G401 (cell line): Measurements from ENCODE around the gene MCTP1. TPM values are rescaled to one million over a fixed set of nuclear protein-coding genes. Genes with fewer than 3 reads are reported as not detected.

Experiments
- DNase-seq: peaks from one replicate; pipeline ENCODE4 v3.0.0-alpha.2; 2015; ENCODE audit warnings: low spot score
- in situ Hi-C: cut with HindIII; loops from 2 replicates; pipeline ENCODE4 v1.10.0; 2016; ENCODE audit warnings: low sequenced_read_pairs, mixed read lengths
- total RNA-seq: library from RNA; depleted of rRNA; stranded (reverse); fragments of >200 nt; shearing (Covaris generic); gene quantifications from 2 replicates; pipeline ENCODE4 v1.2.3, GENCODE V29; 2014

The MCTP1 gene
- total RNA-seq, 1 experiment from 2014 or later = not detected

DNA sequence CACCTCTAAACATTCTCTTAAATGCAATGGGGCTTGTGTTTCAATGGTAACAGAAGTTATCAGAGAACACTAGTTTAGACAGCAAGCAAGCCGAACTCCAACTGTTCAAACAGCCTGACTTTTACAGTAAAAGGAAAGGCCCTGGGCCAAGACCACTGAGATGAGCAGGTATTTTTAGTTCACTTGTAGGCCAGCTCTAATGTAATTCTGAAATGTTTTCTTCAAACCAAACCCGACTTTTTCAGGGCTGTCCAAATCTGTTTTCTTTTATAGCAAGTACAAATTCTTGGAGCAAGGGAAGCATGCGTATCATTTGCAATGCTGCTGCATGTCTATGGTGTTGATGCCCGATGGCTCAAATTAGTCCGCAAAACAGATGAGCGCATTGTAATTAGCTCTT is 473.6 kb downstream of the MCTP1 start:
- in situ Hi-C loops = no loop called here

GRCh38 chr5:94810877-94811276 is 474.0 kb downstream of the MCTP1 start:
- DNase-seq = peak; percentile 54
- in situ Hi-C loops = no loop called here

More for the DNA sequence above, 473.6 kb downstream of the MCTP1 start:
- peak; percentile 82 for DNase-seq

DNA sequence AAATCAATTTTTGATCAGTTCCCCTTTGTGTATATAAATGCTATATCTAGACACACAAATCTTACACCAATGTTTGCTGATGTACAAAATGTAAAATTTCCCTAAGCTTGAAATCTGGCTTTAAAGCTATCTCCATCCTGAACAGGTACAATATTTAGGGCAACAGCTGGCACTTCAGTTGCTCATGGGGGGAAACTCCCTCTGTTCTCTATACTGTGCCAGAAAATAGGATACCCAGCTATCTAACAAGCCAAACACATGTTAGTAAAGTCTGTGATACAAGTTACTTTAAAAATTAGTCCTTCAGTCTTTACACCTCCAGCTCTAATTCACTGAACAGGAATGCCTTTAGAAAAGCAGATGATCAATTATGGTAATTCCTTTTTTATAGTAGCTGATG is 474.6 kb downstream of the MCTP1 start:
- DNase-seq = peak; percentile 73
- in situ Hi-C loops = no loop called here

DNA sequence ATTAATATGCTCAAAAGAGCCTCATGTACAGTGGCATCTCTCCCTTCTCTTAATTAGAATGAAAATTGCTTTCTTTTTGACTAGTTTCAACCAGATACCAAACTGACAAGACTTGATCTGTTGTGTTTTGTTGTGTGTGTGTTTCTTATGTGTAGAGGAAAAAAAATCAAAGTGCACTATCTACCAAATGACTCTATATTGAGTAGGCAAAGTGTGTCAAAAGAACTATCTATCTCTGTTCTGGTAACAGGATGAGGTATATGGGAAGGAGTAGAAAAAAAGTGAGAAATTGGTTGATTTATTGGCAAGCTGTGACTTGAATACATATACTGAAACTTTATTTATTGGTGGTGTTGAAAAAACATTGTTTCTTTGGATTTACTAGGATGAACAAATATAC is 476.4 kb downstream of the MCTP1 start:
- no peak for DNase-seq
- in situ Hi-C loops = no loop called here

- in situ Hi-C loops = no loop called here
Observed at GRCh38 chr5:94807985-94808384, 476.9 kb downstream of the MCTP1 start.

DNA sequence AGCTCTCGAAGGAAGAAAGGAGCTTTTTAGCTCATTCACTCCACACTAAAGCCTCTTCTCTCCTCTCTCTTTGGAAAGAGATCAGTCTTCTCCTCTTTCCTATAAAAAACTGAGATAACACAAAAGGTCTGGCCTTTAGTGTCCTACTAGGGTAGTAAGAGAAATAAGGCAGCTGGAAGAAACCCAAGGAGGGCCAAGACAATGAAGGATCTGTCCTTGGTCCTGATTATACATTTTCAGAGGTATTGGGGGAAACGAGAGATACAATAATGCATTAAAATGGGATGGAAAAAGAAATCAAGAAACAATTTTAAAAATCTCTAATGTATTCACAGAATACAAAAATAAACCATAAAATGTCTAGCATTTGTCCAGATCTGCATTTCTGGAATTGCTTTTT is 482.4 kb downstream of the MCTP1 start:
- no peak for DNase-seq

More at GRCh38 chr5:94807985-94808384, 476.9 kb downstream of the MCTP1 start:
- DNase-seq = peak; percentile 91

GRCh38 chr5:94796586-94796985 is 488.3 kb downstream of the MCTP1 start:
- no peak for DNase-seq
- in situ Hi-C loops = no loop called here

More for the DNA sequence above, 482.4 kb downstream of the MCTP1 start:
- in situ Hi-C loops = no loop called here

- no peak for DNase-seq
Observed at GRCh38 chr5:94793816-94794198, 491.1 kb downstream of the MCTP1 start.

GRCh38 chr5:94793113-94793815 is 491.6 kb downstream of the MCTP1 start:
- DNase-seq = no peak
- in situ Hi-C loops = no loop called here

More at GRCh38 chr5:94793816-94794198, 491.1 kb downstream of the MCTP1 start:
- in situ Hi-C loops = no loop called here

- DNase-seq = no peak
- in situ Hi-C loops = no loop called here
Observed at GRCh38 chr5:94791829-94792228, 493.1 kb downstream of the MCTP1 start.

DNA sequence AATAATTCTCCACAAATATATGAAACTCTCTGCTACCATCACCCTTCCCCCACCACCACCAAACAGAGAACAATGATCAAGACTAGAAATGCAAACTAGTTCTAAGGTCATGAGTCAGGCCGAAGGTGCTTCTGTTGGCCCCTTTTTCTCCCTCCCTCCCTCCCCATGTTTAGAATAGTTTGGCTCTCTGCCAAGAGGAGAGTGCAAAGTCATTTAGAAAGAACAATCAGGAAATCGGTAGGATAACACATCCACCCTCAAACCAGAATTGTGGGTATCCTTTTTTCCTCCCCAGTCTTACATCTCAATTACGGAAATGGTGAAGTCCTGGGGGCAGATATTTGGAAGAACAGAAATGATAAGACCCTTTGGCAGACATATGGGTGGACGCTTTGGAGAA is 496.4 kb downstream of the MCTP1 start:
- in situ Hi-C loops = no loop called here
- DNase-seq = no peak

DNA sequence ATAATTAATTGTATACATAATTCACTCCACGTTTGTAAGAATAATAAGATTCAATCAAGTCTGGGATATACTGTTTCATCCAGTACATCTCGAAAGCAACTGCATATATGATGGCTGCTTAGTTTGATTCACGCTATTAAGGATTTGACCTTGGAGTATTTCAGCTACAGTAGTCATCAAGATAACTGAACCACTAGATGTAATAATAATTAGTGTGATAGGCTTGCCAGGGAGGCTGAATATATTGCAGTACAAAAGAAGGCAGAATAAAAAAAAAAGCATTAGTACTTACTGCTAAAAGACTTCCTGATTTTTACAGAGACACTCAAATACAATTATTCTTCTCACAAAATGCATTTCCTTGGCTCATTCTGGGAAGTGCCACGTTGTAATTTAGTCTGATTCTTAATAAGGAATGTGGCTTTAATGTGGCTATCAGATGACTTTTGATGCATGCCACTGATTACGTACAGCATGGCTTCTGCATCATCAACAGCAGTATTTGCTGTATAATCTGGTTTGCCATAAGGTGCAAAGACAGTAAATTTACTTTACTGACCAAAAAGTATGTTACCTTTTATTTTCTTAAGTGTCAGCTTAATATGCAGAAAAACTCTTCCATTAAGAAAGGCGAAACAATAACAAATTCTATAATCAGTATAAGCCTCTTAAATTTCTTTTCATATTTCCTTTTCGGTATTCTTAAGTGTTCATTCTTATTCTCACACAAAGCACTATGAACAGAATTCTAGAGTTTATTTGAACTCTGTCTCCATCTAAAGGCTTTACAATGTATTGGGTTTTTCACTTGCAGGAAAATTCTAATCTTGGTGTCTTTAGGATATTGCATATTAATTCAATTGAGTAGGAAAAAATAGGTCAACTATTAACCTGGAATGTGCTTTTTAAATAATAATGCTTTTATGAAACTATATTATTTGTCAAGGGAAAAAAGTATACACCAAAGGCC is 500.1 kb downstream of the MCTP1 start:
- in situ Hi-C loops = no loop called here

GRCh38 chr5:94782383-94782782 is 502.5 kb downstream of the MCTP1 start:
- no peak for DNase-seq
- in situ Hi-C loops = no loop called here

More for the DNA sequence above, 500.1 kb downstream of the MCTP1 start:
- DNase-seq = peak; percentile 23

DNA sequence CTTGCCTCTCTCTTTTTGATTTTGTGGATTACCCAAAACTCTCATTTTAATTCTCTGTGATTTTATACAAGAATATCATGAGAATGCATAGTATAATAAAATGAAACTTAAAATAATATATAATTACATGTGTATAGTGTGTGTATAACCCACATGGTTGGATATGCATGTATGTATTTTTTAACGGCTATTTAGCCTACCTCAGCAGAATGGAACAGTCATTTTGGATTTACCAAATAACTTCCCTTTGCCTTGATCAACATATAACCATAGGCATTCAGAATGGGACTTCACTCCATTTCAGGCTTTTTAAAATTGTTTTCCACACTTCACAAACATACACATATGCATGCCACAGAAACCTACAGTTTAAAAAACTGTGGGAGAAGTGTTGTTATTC is 505.2 kb downstream of the MCTP1 start:
- in situ Hi-C loops = no loop called here
- no peak for DNase-seq

DNA sequence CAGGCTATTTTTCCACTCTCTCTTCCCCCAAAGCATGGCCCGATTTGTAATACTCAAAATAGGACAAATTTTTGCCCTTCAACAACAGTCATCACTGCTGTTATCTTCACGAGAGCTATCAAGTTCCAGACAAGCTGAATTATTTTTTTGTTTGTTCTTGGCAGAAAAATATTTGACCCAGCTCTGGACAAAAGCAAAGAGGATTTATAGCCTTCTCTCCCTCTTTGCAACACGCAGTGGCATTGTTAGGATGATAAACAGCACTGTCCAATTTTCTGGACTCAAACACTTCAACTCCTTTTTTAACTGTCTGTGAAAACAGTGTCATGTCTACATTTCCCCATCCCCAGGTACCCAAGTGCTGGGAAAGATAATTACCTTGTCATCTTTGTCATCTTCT is 506.2 kb downstream of the MCTP1 start:
- in situ Hi-C loops = no loop called here
- DNase-seq = peak; percentile 19

GRCh38 chr5:94778299-94778698 is 506.6 kb downstream of the MCTP1 start:
- in situ Hi-C loops = no loop called here
- DNase-seq = no peak

GRCh38 chr5:94777056-94777880 is 507.6 kb downstream of the MCTP1 start:
- in situ Hi-C loops = no loop called here

GRCh38 chr5:94776167-94776566 is 508.7 kb downstream of the MCTP1 start:
- DNase-seq = peak; percentile 30

More at GRCh38 chr5:94777056-94777880, 507.6 kb downstream of the MCTP1 start:
- DNase-seq = peak; percentile 23

DNA sequence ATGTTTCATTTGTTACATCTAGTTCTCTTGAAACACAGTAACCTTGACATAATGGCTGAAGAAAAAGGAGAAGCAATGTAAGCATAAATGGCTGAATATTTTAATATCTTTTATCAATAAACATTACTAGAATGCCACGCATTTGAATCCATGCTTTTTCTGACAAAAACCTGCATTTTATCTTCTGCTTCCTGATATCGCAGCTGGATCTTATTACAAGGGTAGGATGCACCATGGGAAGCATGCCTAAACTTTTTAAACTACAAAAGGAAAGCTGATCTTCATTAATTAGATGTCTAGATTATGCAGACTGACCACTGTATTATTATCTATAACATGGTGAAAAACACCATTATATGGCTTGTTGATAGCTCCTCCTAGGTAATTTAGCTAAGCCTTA is 509.8 kb downstream of the MCTP1 start:
- in situ Hi-C loops = no loop called here
- DNase-seq = no peak

More at GRCh38 chr5:94776167-94776566, 508.7 kb downstream of the MCTP1 start:
- in situ Hi-C loops = no loop called here
